Fibroblast of the conjunctiva (primary cell): ENCODE measurements around the gene CHRNB4.
"Not testable (repeated sequence)": the region's sequence is repeated elsewhere in the genome, so short reads cannot be mapped to it uniquely, and the experiment has no call there.

Experiments
- DNase-seq: peaks from one replicate; pipeline ENCODE4 v3.0.0-alpha.2; 2010; ENCODE audit warnings: low read depth

CHRNB4 gene, protein sequence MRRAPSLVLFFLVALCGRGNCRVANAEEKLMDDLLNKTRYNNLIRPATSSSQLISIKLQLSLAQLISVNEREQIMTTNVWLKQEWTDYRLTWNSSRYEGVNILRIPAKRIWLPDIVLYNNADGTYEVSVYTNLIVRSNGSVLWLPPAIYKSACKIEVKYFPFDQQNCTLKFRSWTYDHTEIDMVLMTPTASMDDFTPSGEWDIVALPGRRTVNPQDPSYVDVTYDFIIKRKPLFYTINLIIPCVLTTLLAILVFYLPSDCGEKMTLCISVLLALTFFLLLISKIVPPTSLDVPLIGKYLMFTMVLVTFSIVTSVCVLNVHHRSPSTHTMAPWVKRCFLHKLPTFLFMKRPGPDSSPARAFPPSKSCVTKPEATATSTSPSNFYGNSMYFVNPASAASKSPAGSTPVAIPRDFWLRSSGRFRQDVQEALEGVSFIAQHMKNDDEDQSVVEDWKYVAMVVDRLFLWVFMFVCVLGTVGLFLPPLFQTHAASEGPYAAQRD

DNA sequence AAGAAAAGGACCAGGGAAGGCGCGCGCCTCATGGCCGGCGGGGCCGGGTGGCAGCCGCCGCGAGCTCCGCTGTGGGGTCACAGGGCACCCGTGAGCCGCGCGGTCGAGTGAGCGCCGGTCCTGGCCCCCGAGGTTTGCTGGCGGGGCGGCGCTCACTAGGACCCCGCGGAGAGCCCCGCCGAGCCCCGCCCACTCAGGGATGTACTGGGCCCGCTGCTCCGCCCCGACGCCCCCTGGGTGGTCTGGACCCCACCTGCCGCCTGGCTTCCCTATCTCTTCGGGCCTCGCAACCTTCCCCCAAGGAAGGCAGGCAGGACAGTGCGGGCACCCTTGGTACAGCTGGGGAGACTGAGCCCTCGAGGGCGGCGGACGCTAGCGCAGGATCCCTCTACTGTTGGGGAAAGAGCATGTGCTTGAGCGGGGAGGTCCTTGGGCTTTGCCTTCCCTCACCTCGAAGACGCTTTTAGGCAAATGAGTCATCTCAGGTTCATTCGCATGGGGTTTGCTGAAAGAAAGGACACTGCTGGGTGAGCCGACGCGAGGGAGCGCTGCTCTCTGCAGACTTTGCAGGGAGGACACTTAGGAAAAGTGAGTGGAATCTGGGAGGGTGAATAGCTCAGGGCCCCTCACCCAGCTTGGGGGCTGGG is at the start of gene CHRNB4:
CHRNB4 (minus strand) TSS at position 109 of the 647 bp plus-strand sequence; CDS start at position 32, 77 bp downstream.
- DNase-seq: no peak

DNA sequence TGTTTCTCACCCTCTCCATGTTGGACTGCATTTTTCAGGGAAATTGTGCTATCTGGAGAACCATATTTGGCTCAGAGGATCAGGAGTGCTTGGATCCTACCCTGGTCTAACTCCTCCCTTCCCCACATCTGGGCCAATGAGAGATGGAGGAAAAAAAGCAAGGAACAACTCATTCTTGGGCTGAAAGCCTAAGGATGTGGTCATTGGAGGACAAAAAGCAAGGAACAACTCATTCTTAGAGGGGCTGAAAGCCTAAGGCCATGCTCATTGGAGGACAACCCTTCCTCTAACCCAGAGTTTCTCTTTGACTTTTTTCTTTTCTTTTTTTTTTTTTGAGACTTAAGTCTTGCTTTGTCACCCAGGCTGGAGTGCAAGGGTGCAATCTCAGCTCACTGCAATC is 48.6 kb upstream of the CHRNB4 start:
- DNase-seq: no peak

DNA sequence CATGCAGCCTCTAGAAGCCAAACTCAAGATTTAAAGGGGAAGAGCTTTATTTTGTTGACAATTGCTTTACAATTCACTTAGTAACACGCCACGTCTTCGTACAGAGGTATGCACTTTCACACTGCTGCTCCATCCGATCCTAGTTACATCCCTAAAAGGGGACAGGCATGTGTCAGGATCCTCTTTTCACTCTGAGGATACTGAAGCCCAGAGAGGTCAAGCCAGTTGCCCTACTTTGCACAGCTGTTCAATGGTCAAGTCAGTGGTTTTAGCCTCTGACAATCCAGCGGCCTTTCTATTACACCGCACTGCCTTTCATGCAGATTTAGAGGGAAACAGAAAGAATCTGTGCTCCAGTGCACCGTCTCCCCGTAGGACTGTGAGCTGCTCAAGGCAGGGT is 44.9 kb upstream of the CHRNB4 start:
- DNase-seq: no peak

DNA sequence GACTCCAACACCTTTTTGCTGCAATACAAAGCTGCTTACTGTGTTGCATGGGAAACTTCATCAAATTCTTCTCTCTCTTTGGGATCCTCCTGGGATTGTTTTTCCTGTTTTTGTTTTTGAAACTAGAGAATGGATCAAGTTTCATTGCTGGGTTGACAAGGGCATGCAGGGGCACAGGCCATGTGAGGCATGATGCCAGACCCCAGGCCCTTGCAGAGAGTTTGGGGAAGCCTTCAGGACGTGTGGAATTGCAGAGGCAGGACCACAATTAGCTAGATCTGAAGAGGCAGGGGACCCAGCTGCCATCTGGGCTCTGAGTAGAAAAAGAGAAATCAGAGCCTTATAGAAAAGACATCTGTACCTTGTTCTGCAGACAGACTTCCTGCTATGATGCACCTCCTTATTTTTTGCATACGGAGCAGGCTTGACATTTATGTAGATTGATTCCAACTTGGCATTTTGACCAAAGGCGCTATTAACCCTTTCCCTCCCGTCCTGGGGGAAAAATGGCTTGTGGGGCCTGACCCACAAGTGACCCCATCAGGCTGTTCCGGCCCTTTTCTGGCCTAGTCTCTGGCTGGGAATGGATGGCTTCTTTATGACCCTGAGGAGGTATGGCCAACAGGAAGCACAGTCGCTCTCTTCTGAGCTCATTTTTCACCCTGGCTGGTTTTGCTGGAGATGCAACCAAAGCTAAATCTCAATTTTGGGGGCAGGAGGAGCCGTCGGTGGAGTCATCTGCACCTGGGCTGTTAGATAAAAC is 44.3 kb upstream of the CHRNB4 start:
- DNase-seq: no peak

DNA sequence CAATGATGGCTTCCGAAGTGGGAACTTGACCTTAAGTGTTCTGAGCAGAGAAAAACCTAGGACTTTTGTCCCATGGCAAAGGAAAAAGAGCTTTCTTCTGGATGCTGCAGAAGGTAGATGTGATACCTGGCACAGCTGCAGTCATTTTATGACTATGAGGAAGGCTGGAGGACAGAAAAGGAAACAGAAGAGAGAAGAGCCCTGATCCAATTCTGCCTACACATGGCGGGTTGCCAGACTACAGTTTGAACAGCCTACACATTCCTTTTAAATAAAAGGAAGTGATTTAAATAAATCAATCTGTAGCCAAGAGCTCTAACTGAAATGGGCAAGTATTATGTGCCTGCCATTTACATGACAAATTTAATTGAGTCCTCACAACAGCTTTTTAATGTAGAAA is 43.6 kb upstream of the CHRNB4 start:
- DNase-seq: no peak

DNA sequence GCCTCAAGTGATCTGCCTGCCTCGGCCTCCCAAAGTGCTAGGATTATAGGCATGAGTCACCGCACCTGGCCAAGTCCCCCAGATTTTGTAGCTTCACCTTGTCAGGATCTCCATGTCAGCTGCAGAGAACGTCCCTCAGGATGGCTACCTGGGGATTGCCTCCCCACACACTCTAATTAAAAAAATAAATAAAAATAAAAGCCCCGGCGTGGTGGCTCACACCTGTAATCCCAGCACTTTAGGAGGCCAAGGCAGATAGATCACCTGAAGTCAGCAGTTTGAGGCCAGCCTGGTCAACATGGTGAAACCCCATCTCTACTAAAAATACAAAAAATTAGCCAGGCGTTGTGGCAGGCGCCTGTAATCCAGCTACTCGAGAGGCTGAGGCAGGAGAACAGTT is 42.6 kb upstream of the CHRNB4 start:
- DNase-seq: not testable (repeated sequence)

DNA sequence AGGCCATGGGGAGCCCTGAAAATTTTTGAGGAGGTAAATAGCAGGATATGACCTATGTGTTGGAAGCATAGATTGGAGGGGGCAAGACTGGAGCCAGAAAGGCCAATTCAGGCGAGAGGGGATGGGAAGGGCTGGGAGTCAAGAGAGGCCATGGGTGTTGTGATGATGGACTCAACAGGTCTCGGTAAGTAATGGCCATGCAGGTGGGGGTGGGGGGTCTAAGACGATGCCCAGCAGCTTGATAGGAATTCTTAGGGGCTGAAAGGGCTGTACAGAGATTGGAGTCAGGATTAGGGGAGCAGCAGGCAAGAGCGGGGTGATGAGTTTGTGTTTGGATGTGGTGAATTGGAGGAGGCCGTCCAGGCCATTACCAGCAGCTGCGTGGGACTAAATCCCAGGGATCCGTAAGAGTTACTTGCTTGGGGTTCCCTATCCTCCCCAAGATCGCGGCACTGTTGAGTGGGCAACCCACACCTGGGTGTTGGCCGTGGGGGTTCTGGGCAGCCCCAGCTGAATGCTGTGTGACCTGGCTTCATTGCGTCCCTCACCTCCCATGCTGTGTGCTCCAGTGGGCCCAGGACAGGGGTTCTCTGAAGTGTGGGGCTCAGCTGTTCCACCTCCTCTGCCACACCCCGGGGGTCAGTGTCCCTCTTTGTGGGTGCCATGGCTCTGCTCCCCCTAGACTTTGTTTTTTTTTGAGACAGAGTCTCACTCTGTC is 41.8 kb upstream of the CHRNB4 start:
- DNase-seq: no peak

DNA sequence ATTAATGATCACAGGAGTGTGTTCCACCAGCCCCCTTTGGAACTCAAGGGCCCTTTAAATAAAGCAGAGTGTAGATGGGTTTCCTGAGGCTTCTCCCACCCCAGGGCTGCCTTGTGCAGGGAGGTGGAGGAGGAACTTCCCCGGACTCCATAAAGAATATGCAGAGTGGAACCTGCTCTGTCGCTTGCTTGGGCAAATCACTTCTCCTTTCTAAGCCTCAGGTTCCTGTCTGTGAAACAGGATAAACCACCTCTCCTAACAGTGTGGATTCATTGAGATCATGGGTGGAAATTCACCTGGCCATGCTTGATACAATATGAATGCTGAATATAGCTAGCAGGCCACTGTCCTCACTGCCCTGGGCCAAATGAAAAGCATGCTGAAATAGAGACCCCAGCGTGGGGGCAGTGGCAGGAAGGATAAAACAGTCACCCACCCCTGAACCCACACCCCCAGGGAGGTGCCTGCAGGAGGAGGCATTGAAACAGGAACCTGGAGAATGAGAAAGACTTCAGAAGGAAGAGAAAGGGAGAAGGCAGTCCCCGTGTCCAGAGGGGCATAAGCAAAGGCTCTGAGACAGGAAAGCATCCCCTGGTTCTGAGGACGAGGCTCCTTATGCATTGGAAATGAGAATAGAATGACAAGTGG is 41.1 kb upstream of the CHRNB4 start:
- DNase-seq: no peak

DNA sequence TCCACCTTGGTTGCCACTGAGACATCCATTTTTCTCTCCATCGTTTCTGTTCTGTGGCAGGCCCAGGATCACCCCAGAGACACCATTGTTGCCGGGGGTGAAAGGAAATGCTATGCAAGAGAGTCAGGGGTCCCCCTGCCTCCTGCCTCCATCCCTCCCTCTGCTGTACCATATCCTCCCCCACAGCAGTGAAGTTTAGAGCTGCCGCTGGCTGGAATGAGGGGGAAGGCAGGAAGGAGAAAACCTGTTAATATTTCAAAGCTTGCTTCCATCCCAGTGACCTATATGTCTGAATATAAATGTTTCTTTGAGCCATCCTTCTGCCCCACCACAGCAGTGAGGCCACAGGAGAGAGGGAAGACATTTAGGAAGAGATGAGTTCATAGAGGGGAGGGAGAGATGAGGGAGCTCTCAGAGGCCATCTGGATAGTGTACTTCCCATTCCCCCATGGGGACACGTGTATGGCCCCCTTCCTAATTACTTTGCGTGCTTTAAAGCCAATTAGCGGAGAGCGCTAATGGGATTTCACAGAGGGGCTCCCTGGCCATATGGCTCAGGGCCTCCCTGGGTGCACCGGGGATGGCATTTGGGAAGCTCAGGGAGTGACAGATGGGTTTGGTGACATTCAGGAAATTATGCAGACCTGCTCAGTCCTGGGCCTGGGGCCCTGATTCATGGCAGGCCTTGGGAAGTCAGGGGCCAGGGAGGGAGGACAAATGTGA is 40.4 kb upstream of the CHRNB4 start:
- DNase-seq: no peak

DNA sequence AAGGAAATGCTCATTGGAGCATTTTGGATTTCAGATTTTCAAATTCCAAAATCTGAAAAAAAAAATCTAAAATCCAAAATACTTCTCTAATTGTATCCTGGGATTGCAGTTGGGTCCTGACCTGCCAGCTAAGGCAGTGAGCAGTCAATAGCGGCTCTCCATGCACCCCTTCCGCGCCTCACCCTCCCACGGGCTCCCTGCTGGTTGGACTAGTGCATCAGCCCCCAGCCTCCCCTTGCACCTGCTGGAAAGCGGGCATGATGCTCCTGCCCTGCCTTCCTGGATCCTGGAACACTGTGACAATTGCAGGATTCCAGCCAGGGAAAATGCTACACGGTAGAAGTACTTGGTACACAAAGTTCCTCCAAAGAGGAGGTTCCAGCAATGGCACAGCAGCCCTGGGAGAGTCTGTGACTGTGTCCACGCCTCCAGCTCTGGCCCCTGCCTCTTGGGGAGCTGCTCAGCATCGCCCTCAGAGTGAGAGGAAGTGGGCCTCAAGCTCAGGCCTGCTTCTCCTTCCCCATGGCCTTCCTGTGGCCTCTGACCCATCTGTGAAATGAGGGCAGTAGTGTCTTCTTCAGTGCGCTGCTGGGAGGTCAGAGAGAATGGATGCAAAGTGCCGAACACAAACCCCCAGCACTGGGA is 39.5 kb upstream of the CHRNB4 start:
- no peak for DNase-seq

DNA sequence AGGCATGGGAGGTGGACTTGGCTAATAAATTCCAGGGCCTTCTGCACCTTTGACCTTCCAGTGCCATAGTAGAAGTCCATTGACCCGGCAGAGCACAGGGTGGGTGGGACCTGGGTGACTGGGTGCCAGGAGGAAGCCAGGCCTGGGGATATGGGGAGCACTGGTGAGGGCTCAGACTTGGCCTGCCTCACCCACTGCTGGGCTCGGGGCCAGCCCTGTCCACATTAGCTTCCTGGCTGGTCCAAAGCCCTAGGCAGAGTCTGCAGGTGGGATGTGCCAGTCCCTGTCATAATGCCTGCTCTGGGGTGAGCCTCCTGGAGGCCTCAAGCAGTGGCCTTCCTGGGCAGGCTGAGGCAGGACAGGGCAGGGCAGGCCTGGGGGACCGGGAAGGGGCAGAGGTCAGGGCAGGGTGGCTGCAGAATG is 38.1 kb upstream of the CHRNB4 start:
- no peak for DNase-seq

DNA sequence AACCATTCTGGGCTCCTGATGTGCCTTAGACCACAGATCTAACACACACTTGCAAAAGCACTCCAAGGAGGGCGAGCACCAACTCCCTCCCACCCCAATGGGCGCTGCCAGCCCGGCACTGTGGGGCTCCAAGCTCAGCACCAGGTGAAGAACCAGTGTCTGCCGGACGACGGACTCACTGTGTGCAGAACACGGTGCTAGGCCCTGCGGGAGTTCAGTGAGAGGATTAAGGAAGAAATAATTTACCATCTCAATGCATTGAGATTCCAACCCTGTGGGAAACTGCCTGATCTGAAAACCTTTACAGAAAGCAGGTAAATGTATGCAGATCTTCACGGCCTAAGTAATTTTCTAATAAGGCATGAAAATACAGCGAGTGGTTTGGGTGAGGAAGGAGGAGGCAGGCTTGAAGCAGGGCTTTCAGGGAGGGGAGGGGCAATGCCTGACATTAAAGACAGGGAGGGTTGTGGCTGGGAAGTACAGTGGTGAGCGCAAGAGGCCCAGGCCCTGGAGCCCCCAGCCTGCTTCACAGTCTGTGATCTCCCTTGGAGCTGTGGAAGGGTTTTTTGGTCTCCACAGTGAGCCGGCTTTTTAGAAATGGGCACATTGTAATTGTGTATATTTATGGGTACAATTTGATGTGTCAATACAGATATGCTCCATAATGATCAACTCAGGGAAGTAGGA is 35.6 kb upstream of the CHRNB4 start:
- no peak for DNase-seq

DNA sequence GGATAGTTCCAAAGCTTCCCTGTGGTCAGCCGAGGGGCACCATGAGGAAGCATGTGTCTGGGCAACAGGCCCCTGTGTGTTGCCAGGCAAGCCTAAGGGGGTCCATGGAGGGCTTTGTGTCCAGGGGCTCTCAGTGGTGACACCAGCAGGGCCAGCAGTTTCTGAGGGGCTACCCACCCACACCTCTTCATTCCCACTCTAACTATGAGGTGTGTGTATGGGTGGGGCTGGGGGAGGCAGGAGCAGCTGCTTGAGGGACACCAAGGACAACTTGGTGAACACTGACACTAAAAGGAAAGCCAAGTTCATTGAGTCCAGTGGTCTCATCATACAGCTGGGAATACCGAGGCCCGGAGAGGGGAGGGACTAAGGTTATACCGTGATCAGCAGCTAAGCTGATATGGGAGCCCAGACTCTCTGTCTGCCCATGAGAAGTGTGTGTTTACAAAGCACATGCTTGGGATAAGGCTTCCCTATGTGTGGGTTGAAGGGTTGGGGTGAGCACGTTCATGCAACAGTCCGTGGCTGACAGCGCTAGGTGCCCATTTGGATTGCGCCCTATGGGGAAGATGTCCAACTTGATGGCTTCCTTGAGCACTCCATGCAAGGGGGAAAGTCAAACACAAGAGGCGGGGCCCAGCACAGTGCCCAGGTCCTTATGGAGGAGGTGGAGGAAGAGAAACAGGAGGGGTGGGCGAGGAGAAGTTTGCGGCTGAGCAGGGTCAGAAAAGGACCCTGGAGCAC is 34.8 kb upstream of the CHRNB4 start:
- no peak for DNase-seq

DNA sequence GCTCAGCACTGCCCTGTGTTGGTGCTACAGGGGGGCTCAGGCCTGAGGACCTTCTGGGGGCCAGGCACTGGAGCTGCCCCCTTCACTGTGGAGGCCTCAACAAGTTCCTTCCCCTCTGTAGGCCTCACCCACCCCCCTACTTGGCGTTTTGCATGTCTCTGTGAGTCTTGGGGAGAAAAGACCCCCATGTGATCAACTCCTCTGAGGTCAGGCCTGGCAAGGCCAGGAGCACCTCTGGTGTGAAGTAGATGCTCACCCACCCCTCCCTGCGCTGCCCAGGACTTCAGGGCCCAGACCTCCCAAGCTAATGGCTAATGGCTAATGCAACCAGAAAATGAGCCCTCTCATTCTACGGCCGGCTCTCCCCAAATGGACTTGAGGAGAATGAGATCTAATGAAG is 34.2 kb upstream of the CHRNB4 start:
- no peak for DNase-seq

DNA sequence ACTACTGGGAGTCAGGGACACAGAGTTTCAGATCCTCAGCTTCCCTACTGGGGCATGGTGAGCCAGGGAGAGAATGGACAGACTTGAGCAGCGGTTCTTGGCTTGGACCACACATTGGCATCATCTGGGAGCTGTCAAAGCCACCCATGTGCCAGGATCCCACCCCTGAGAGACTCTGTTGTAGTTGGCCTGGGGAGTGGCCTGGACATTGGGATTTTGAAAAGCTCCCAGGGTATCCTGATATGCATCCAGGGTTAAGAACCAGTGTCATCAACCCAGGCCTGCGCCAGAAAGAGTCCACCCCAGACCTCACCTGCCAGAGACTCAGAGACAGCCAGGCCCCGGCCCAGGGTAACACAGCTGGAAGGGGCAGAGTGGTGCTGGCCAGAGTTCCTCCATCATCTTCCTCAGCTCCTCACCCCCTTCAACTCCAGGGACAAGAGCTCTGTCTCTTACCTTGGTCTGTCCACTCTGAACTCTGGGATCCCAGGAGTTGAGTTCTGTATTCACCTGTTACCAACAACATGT is 33.0 kb upstream of the CHRNB4 start:
- no peak for DNase-seq

DNA sequence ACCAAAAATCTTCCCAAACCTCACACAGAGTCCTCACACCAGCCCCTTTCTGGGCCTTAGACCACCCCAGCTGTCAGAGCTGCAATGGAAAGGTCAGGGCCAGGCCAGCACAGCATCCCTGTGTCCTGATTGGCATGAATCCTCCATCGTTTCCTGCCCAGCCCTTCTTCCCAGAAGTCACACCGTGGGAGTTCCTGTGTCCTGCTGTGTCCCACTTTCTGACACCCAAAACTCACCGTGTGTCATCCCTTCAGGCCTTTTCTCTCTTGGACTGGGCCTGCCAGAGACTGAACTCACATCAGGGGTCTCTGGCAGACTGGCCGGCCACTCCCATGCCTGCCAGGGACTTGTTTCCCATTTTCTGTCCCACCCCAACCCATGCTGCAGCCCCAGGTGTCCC is 32.5 kb upstream of the CHRNB4 start:
- DNase-seq: no peak

DNA sequence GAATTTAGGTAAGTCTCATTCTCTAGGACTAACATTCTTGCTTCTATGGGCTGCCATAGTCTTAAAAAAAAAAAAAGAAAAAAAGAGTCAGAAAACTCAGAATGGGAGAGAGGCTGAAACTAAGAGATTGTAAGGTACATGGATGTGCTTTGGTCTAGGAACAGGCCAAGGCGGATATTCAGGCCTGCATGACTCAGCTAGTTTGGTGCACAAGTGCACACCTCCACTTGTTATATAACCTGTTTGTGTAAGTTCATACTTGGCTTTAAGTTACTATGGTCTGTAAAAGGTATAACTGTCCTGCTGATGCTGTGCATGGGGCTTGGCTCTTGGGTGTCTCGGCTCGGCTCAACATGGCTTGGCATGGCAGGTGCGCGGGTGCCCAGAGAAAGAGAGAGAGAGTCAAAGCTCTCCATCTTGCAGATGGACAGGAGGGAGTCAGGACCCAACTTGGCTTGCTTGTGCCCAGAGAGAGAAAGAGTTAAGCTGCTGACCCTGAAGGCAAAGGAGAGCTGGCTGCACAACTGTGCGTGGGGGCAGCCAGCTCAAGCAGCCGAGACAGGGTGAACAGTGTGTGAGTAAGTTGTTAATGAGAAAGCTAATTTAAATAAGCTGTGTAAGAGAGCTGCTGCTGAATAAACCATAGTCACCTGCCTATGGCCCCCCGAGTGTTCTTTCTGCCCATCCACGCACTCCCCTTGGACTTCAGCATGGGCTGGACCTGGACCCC is 31.4 kb upstream of the CHRNB4 start:
- DNase-seq: no peak

DNA sequence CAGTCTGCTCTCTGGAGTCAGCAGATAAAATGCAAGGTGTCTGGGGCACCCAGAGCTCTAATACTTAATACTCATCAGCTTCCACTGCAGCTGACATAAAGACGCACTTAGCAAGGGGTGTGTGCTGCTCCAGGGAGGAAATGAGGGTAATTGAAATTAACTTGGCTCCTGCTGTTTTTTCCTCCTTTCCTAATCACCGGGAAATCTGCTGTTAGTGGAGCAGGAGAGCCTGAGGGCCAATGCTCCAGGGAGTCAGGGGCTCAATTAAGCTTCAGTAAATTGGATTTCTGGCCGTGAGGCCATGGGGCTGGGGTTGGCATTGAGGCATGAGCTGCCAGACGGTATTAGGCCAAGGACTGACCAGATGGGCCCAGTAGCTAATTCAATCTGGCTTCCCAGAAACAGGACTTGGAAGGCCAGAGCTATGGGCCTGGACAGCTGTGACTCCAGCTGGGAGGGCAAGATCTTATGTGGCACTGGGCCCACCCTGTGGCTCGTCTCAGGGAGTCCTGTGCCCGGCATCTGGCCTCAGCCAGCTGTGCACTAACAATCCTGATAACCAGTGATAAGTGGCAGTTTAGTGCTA is 30.7 kb upstream of the CHRNB4 start:
- DNase-seq: no peak
